HEK293T (cell line): ENCODE measurements around the gene POU2F2.

Experiments used
- ELF4 ChIP-seq: fragments of 450-650 bp; IDR thresholded peaks from 2 replicates; pipeline ENCODE4 v1.6.1; 2017; ENCODE audit warnings: antibody characterized with exemption
- FOXA1 ChIP-seq: fragments of 450-650 bp; IDR thresholded peaks from 2 replicates; pipeline ENCODE4 v1.6.1; 2016; ENCODE audit warnings: mild to moderate bottlenecking
- FOXM1 ChIP-seq: fragments of 450-650 bp; IDR thresholded peaks from 2 replicates; pipeline ENCODE4 v1.6.1; 2017; ENCODE audit warnings: mild to moderate bottlenecking, borderline replicate concordance
- L3MBTL2 ChIP-seq: fragments of 450-650 bp; conservative IDR thresholded peaks from 2 replicates; pipeline ENCODE4 v1.6.1; 2016; ENCODE audit warnings: mild to moderate bottlenecking
- LEF1 ChIP-seq: fragments of 450-650 bp; IDR thresholded peaks from 2 replicates; pipeline ENCODE4 v1.6.1; 2017; ENCODE audit warnings: mild to moderate bottlenecking, borderline replicate concordance
- NFRKB ChIP-seq: fragments of 450-650 bp; IDR thresholded peaks from 2 replicates; pipeline ENCODE4 v1.6.1; 2016; ENCODE audit warnings: mild to moderate bottlenecking, moderate library complexity
- SP1 ChIP-seq: fragments of 450-650 bp; IDR thresholded peaks from 2 replicates; pipeline ENCODE4 v1.6.1; 2017
- SUZ12 ChIP-seq: fragments of 450-650 bp; IDR thresholded peaks from 2 replicates; pipeline ENCODE4 v1.6.1; 2016; ENCODE audit warnings: mild to moderate bottlenecking

- TF ChIP-seq SUZ12 (no peak), FOXM1 (no peak), LEF1 (no peak), L3MBTL2 (no peak), ELF4 (no peak), SP1 (no peak), NFRKB (no peak), FOXA1 (no peak)
These were observed 20.4 kb downstream of the POU2F2 start for GRCh38 chr19:42111811-42112210.
